Ishikawa (cell line): ENCODE measurements around the gene PRPSAP2.

ENCODE experiments used
- CEBPB ChIP-seq: IDR thresholded peaks from 2 replicates; pipeline ENCODE4 v1.6.1; 2012
- CREB1 ChIP-seq: IDR thresholded peaks from 2 replicates; pipeline ENCODE4 v1.6.1; 2012; ENCODE audit warnings: low read depth
- EGR1 ChIP-seq: IDR thresholded peaks from 2 replicates; pipeline ENCODE4 v1.6.1; 2012
- EP300 ChIP-seq: IDR thresholded peaks from 2 replicates; pipeline ENCODE4 v1.6.1; 2012; ENCODE audit warnings: borderline replicate concordance
- FOXM1 ChIP-seq: IDR thresholded peaks from 2 replicates; pipeline ENCODE4 v1.6.1; 2012; ENCODE audit warnings: low read depth, borderline replicate concordance
- MAX ChIP-seq: IDR thresholded peaks from 2 replicates; pipeline ENCODE4 v1.6.1; 2012
- NFIC ChIP-seq: IDR thresholded peaks from 2 replicates; pipeline ENCODE4 v1.6.1; 2012
- RAD21 ChIP-seq: IDR thresholded peaks from 2 replicates; pipeline ENCODE4 v1.6.1; 2012; ENCODE audit warnings: low read depth
- TAF1 ChIP-seq: IDR thresholded peaks from 2 replicates; pipeline ENCODE4 v1.6.1; 2012; ENCODE audit warnings: low read depth, mild to moderate bottlenecking
- TCF12 ChIP-seq: IDR thresholded peaks from 2 replicates; pipeline ENCODE4 v1.6.1; 2012; ENCODE audit warnings: low read depth
- TEAD4 ChIP-seq: IDR thresholded peaks from 2 replicates; pipeline ENCODE4 v1.6.1; 2012
- YY1 ChIP-seq: IDR thresholded peaks from 2 replicates; pipeline ENCODE4 v1.6.1; 2012; ENCODE audit warnings: low read depth
- ZBTB7A ChIP-seq: IDR thresholded peaks from 2 replicates; pipeline ENCODE4 v1.6.1; 2012; ENCODE audit warnings: low read depth
- TF ChIP-seq, protein P1 (sequence below): IDR thresholded peaks from 2 replicates; pipeline ENCODE4 v1.6.1; 2012; ENCODE audit warnings: low read depth, mild to moderate bottlenecking

DNA sequence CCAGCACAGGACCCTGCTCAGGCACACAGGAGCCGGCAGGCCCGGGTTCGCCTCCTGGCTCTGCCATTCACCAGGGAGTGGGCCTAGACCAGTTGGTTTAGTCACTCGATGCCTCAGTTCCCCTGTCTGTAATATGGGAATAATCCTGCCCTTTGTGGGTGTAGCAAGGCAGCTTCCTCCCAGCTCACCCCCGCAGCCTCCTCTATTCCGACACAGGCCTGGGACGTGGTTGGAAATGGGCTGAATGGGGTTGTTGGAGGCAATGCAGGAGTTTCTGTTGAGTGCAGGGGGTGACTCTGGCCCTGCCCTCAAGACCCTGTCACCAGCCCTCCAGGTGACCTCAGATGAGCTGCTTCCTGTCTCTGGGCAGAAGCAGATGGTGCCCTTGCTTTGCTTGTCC is 113.9 kb downstream of the PRPSAP2 start:
- no peak for TF ChIP-seq EP300
- TF ChIP-seq MAX: no peak
- TF ChIP-seq, protein P1, sequence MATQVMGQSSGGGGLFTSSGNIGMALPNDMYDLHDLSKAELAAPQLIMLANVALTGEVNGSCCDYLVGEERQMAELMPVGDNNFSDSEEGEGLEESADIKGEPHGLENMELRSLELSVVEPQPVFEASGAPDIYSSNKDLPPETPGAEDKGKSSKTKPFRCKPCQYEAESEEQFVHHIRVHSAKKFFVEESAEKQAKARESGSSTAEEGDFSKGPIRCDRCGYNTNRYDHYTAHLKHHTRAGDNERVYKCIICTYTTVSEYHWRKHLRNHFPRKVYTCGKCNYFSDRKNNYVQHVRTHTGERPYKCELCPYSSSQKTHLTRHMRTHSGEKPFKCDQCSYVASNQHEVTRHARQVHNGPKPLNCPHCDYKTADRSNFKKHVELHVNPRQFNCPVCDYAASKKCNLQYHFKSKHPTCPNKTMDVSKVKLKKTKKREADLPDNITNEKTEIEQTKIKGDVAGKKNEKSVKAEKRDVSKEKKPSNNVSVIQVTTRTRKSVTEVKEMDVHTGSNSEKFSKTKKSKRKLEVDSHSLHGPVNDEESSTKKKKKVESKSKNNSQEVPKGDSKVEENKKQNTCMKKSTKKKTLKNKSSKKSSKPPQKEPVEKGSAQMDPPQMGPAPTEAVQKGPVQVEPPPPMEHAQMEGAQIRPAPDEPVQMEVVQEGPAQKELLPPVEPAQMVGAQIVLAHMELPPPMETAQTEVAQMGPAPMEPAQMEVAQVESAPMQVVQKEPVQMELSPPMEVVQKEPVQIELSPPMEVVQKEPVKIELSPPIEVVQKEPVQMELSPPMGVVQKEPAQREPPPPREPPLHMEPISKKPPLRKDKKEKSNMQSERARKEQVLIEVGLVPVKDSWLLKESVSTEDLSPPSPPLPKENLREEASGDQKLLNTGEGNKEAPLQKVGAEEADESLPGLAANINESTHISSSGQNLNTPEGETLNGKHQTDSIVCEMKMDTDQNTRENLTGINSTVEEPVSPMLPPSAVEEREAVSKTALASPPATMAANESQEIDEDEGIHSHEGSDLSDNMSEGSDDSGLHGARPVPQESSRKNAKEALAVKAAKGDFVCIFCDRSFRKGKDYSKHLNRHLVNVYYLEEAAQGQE: no peak
- no peak for TF ChIP-seq FOXM1
- TF ChIP-seq CREB1: no peak
- TF ChIP-seq TAF1: no peak
- no peak for TF ChIP-seq RAD21
- no peak for TF ChIP-seq TEAD4
- TF ChIP-seq YY1: no peak
- TF ChIP-seq CEBPB: no peak
- no peak for TF ChIP-seq ZBTB7A
- no peak for TF ChIP-seq TCF12
- TF ChIP-seq NFIC: no peak
- TF ChIP-seq EGR1: no peak
